Stimulated activated CD4-positive, alpha-beta T cell treated with anti-CD3 and anti-CD28 coated beads, Interleukin-12 subunit alpha, Interleukin-12 subunit beta, amount 100 ng/mL, for 4 hours (primary cell): ENCODE measurements around the gene CFLAR.
"Not testable (repeated sequence)": the region's sequence is repeated elsewhere in the genome, so short reads cannot be mapped to it uniquely, and the experiment has no call there.

Source experiments
- DNase-seq: peaks from one replicate; pipeline ENCODE4 v3.0.0-alpha.2; 2020

CFLAR gene

DNA sequence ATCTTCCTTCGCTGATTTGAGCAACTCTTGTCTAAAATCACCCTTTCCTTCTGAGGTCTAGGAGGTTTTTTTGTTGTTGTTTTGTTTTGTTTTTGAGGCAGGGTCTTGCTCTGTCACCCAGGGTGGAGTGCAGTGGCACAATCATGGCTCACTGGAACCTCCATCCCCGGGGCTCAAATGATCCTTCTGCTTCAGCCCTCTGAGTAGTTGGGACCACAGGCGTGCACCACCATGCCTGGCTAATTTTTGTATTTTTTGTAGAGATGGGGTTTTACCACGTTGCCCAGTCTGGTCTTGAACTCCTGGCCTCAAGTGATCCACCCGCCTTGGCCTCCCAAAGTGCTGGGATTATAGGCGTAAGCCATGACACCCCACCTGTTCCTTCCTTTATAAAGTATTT, 68.3 kb downstream of the CFLAR start:
- DNase-seq, result not testable (repeated sequence)

- DNase-seq, result no peak
Observed at GRCh38 chr2:201185863-201186262, 69.9 kb downstream of the CFLAR start.

GRCh38 chr2:201186982-201187381, 71.0 kb downstream of the CFLAR start:
- DNase-seq, result no peak

GRCh38 chr2:201188449-201188848, 72.5 kb downstream of the CFLAR start:
- DNase-seq, result no peak

GRCh38 chr2:201191132-201191875, 75.3 kb downstream of the CFLAR start:
- DNase-seq, result no peak

GRCh38 chr2:201194097-201194496, 78.1 kb downstream of the CFLAR start:
- no peak for DNase-seq

DNA sequence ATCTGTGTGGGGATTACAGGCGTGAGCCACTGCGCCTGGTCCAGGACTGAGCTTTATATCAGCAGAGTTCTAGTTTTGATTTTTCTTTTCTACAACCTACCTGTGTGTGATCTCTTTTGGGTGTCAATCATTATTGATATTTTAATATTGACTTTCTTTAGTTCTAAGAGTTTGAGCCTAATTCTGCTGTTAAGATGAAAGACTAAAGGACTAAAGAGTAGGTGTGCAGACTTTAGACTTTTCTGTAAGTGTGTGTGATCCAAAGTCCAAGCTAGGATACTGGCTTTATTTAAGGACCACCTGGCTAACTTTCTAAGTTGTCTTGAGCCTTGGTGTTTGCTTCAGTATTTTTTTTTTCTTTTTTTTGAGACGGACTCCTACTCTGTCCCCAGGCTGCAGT, 79.4 kb downstream of the CFLAR start:
- DNase-seq, result no peak

- DNase-seq, result no peak
Observed at GRCh38 chr2:201196003-201196402, 80.0 kb downstream of the CFLAR start.

DNA sequence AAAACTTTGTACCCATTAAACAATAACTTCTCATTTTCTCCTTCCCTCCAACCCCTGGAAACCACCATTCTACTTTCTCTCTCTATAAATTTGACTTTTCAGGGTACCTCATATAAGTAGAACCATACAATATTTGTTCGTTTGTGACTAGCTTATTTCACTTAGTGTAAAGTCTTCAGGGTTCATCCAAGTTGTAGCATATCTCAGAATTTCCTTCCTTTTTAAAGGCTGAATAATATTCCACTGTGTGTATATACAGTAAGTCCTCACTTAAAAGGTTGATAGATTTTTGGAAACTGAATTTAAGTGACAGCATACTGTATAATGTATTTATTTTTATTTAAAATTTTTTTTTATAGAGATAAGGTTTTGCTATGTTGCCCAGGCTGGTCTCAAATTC, 80.8 kb downstream of the CFLAR start:
- no peak for DNase-seq

DNA sequence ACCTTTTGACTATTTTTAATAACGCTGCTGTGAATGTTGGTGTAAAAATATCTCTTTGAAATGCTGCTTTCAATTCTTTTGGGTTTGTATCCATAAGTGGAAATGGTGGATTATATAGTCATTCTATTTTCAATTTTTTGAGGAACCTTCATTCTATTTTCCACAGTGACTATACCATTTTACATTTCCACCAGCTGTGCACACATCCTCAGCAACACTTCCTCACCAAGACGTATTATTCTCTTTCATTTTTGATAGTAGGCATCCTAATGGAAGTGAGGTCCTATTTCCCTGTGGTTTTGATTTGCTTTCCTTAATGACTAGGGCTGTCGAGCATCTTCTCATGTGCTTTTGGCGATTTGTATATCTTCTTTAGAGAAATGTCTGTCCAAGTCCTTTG, 81.8 kb downstream of the CFLAR start:
- no peak for DNase-seq

DNA sequence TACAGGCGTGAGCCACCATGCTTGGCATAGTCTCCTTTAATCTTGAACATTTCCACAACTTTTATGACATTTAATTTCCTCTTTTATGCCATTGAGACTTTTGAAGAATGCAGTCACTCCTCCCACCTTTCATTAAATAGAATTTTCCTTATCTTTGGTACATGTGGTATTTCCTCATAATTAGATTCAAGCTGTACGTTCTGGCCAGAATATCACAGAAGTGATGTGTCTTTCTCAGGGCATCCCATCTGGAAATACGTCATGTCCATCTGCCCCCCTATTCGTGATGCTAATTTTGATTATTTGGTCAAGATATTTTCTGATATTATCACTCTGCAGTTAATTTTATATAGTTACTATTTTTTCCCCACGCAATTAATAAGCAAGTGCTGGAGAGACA, 83.9 kb downstream of the CFLAR start:
- DNase-seq, result no peak

DNA sequence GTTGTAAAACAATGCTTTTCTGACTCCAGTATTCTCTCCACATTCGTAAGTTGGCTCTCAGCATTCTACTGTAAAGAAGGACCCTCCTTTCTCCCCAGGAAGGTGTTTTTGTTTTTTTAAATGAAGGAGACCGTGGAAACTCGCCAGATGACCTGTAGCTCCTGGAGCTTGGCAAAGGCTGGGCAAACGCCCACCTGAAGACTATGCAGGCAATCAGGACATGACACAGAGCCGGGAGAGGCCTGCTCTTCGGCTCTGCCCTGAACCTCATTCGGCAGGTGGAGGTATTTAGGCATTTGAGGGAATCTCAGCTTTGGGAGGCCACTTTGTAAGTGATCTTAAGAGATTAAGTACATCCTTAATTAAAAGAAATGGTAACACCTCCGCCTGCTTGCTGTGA, 84.4 kb downstream of the CFLAR start:
- no peak for DNase-seq

DNA sequence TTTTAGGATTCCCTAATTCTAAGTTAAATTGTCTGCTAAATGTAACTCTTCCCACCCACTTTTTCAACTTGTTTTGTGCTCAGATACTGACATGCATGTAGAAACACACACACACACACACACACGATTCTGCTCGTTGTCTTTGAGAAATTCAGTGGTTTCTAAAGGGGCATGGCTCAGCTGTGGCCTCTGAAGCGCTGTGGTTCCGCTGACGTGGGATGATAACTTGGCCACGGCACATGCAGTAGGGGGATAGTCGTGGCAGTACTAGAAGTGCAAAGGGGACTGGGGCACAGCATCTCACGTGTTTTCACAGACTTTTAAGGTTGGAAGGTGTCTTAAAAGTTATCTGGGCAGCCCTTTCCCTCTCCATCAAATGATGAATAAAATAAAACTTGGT, 85.4 kb downstream of the CFLAR start:
- DNase-seq, result no peak

GRCh38 chr2:201203916-201204654, 88.1 kb downstream of the CFLAR start:
- no peak for DNase-seq

GRCh38 chr2:201204655-201205514, 88.9 kb downstream of the CFLAR start:
- DNase-seq, result no peak

- DNase-seq, result no peak
Observed at GRCh38 chr2:201205515-201205849, 89.5 kb downstream of the CFLAR start.

GRCh38 chr2:201208563-201209252, 92.7 kb downstream of the CFLAR start:
- no peak for DNase-seq

GRCh38 chr2:201215963-201216362, 100.0 kb downstream of the CFLAR start:
- no peak for DNase-seq

GRCh38 chr2:201216918-201217317, 101.0 kb downstream of the CFLAR start:
- no peak for DNase-seq

GRCh38 chr2:201218780-201219179, 102.8 kb downstream of the CFLAR start:
- no peak for DNase-seq

DNA sequence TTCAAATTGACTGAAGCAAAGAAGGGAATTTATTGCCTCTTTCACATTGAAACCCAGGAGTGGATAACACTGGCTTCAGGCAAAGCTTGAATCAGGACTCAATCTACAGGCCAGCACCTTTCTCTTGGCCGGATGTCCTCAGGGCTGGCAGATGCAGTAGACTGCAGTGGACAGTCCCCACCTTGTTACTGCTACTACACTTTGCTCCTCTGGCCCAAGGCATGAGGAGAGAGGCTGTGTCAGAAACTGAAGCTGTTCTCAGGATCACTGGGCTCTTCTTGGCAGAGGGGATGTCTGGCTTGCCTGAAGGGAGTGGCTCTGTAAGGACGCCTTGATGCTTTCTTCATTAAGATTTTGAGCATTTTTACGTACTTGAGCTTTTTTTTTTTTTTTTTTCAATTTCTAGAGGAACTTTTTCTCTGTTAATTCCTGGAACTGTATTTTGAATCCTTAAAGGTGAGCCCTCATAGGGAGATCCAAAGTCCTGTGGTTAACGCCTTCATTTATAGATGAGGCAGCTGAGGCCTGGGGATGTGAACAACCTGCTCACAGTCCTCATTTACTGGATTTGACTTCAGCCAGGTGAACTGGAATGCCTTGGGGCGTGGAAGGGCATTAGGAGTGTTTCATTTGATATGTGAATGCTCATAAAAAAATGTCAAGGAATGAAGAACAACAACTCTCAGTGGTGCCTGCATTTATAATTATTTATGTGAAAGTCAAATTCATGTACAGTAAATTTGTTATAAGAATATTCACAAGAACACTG, 103.5 kb downstream of the CFLAR start:
- no peak for DNase-seq

DNA sequence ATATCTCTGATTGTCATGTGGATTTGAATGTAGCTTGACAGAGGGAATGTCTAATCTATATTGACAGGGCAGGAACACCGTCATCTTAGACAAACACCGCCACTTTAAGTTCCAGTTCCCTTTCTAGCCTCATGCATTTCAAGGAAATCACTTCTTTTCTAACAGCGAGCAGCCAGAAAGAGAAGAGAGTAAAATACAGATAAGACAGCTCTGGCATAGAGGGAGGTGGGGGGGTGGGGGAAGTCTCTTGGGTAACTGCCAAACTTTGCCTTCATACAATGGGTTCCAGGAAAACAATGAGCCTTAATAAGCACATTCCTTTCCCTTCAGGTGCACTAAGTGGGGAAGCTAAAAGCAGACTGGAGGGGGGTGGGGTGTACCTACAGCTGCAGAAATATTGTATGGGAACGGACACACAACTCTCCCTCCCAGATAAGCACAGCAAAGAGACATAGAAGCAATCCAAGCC, 104.2 kb downstream of the CFLAR start:
- DNase-seq, result no peak
